A549 treated with GW870086 at 1 μM for 4 hours (cell line): ENCODE results near the gene C1orf94. TPM values are rescaled to one million over a fixed set of nuclear protein-coding genes. Genes with fewer than 3 reads are reported as not detected.

Source experiments
- total RNA-seq: library from RNA; stranded (reverse); fragments of 200-300 nt; extraction: Qiagen RNA extraction; gene quantifications from 5 replicates; pipeline ENCODE4 v1.2.3, GENCODE V29; 2022; ENCODE audit warnings: low read depth

The C1orf94 gene
- 0.07 TPM in 1 of 5 replicates, not detected in the others for total RNA-seq

DNA sequence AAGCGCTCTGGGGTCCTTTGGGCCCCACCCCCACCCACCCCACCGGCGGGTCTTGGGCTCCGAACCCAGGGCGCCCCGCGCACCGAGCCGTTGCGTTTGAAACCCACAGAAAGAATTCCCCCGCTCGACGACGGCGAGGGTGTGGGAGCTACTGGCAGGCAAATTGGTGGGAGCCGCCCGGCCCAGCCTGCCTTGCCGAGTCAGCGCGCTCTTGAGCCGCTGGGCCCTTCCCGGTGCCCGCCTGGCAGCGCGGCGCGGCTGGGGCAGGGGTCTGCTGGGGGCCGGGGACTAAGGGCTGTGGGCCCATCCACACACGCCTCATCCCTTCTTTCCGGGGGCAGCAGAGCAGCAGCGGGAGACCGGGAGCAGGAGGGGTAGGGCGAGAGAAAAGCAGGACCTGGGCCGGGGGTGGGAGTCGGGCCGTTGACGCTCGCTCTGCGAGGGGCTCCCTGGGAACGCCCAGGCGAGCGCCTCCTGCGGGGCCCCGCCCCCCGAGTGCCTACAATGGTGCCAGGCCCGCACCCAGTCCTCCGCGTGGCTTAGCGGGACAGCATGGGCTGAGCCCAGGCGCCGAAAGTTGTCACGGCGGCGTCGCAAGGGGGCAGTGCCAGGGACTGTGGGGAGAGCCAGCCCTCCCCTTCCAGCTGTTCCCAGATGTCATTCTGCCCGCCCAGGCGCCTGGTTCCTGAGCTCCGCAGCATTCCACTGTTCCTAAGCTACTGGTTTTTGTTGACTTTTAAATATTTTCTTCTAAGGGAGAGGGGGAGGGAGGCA lies at the start of gene C1orf94:
C1orf94 (plus strand) TSS at position 78 of the 774 bp plus-strand sequence. CDS start 883 bp downstream, outside the sequence.

DNA sequence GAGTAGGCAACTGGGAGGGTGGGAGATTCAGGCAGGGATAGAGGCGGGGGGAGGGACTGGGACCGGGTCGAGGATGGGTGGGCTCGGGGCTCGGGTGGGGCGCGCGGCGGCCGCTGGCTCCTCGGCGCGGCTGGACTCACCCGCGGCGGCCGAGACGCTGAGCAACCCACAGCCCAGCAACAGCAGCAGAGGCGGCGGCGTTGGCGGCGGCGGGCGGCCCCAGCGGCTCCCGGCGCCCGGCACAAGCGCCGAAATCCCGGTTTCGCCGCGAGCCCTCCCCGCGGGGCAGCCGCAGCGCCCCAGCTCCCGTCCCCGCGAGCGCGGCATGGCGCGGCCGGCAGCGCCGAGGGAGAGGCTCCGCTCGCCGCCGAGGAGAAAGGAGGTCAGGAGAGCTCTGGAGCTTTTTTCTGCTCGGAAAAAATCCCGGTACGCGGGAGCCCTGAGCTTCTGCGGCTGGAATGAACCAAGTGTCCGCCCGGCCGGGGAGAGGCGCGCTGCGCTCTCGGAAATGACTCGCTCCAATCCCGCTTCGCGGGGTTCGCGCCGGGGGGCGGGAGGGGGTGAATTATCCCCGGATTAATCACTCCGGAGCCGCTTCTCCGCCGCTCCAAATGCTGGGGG lies 11.8 kb upstream of the C1orf94 start, which contains the start of gene CSMD2:
CSMD2 (minus strand) TSS at position 460 of the 621 bp plus-strand sequence; CDS start at position 327, 133 bp downstream.

Other genes with a start within 250 kb of the C1orf94 start
- not detected in 5 replicates for gene CSMD2, start 11.7 kb upstream of the C1orf94 start, total RNA-seq